AG08395 (cell line): ENCODE data around the gene MYO3B.
"Not testable (repeated sequence)": the region's sequence is repeated elsewhere in the genome, so short reads cannot be mapped to it uniquely, and the experiment has no call there.

ENCODE experiments used
- DNase-seq: peaks from one replicate; pipeline ENCODE4 v3.0.0; 2012; ENCODE audit warnings: mixed read lengths, low spot score

The MYO3B gene

GRCh38 chr2:170341684-170342623 lies 164.0 kb downstream of the MYO3B start:
- no peak for DNase-seq

GRCh38 chr2:170344663-170345346 lies 166.9 kb downstream of the MYO3B start:
- no peak for DNase-seq

- DNase-seq: no peak
Observed at GRCh38 chr2:170345607-170346006, 167.7 kb downstream of the MYO3B start.

GRCh38 chr2:170349269-170349668 lies 171.3 kb downstream of the MYO3B start:
- DNase-seq: not testable (repeated sequence)

GRCh38 chr2:170350929-170351826 lies 173.2 kb downstream of the MYO3B start:
- DNase-seq: no peak

GRCh38 chr2:170353723-170354122 lies 175.8 kb downstream of the MYO3B start:
- DNase-seq: no peak

- DNase-seq: no peak
Observed at GRCh38 chr2:170354388-170354787, 176.4 kb downstream of the MYO3B start.

- DNase-seq: no peak
Observed at GRCh38 chr2:170354855-170355780, 177.2 kb downstream of the MYO3B start.

- DNase-seq: no peak
Observed at GRCh38 chr2:170359466-170359865, 181.5 kb downstream of the MYO3B start.

GRCh38 chr2:170360546-170361089 lies 182.7 kb downstream of the MYO3B start:
- no peak for DNase-seq

- DNase-seq: peak; percentile 50
Observed at GRCh38 chr2:170361090-170361936, 183.4 kb downstream of the MYO3B start.

GRCh38 chr2:170362313-170362870 lies 184.4 kb downstream of the MYO3B start:
- DNase-seq: no peak

GRCh38 chr2:170362871-170363631 lies 185.1 kb downstream of the MYO3B start:
- DNase-seq: peak; percentile 37

- no peak for DNase-seq
Observed at GRCh38 chr2:170365003-170365402, 187.1 kb downstream of the MYO3B start.

- no peak for DNase-seq
Observed at GRCh38 chr2:170365686-170366085, 187.7 kb downstream of the MYO3B start.

- DNase-seq: no peak
Observed at GRCh38 chr2:170368370-170368769, 190.4 kb downstream of the MYO3B start.

GRCh38 chr2:170369228-170369627 lies 191.3 kb downstream of the MYO3B start:
- no peak for DNase-seq

GRCh38 chr2:170369894-170370293 lies 191.9 kb downstream of the MYO3B start:
- DNase-seq: peak; percentile 12
